AG09319 (cell line): ENCODE data around the gene RTTN.

Experiments used
- DNase-seq: peaks from one replicate; pipeline ENCODE4 v3.0.0-alpha.2; 2010; ENCODE audit warnings: low read depth; ENCODE audit errors: extremely low read depth
- CTCF ChIP-seq: IDR thresholded peaks from 2 replicates; pipeline ENCODE4 v1.5.1; 2011; ENCODE audit warnings: low read depth, mild to moderate bottlenecking, inconsistent platforms, low read length, moderate library complexity

The RTTN gene

GRCh38 chr18:70135604-70136003 is 69.9 kb downstream of the RTTN start:
- TF ChIP-seq CTCF, result no peak
- no peak for DNase-seq

DNA sequence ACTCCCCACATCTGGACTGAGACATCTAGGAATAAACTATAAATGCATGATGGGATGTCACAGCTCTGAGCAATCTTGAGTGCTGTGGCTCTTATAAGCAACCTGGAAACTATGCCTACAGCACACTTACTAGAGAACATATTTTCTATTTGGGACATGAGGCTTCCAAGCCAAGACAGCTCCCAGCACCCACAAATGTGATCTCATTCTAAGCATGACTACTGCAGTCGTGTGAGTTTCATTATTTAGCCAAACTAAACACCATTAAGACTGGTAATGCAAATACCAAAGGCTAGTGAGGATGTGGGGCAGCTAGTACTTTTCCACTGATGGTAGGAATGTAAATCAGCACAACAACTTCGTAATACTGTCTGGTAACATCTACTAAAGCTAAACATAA is 72.5 kb downstream of the RTTN start:
- DNase-seq, result peak; percentile 47
- TF ChIP-seq CTCF, result no peak

GRCh38 chr18:70128271-70128670 is 77.2 kb downstream of the RTTN start:
- TF ChIP-seq CTCF, result no peak
- DNase-seq, result no peak

GRCh38 chr18:70127359-70127758 is 78.1 kb downstream of the RTTN start:
- TF ChIP-seq CTCF, result no peak
- no peak for DNase-seq

GRCh38 chr18:70126832-70127231 is 78.7 kb downstream of the RTTN start:
- no peak for DNase-seq
- no peak for TF ChIP-seq CTCF

GRCh38 chr18:70124139-70124538 is 81.3 kb downstream of the RTTN start:
- DNase-seq, result no peak

DNA sequence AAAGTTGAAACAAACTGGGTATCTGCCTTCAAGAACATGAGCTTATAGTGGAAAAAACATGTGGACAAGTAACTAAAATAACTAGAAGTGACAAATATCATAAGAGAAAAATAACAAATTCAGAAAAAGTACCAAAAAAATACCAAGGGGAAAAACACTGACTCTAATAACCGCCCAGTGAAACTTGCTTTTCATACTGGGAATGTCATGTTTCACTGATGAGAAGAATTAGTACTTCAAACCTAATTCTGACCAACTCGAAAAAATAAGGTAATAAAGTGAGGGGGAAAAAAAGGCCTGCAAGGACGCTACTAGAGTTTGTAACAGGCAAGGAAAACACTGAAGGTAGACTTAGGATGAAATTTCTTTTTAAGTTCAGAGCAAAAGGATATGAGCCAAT is 83.6 kb downstream of the RTTN start:
- TF ChIP-seq CTCF, result no peak
- no peak for DNase-seq

More at GRCh38 chr18:70124139-70124538, 81.3 kb downstream of the RTTN start:
- TF ChIP-seq CTCF, result no peak
